Mucosa of stomach (tissue), 1 donor: ENCODE results near the gene OBP2B.

Experiments used
- H3K27me3 ChIP-seq: one replicate; pipeline ENCODE4 v1.7.0; 2013; ENCODE audit warnings: mild to moderate bottlenecking, low read length; ENCODE audit not compliant: control insufficient read depth, insufficient read depth
- H3K36me3 ChIP-seq: one replicate; pipeline ENCODE4 v1.7.0; 2013; ENCODE audit warnings: low read length; ENCODE audit not compliant: control insufficient read depth, insufficient read depth
- H3K4me1 ChIP-seq: one replicate; pipeline ENCODE4 v1.7.0; 2013; ENCODE audit warnings: mild to moderate bottlenecking, low read length; ENCODE audit not compliant: control insufficient read depth, insufficient read depth
- H3K4me3 ChIP-seq: one replicate; pipeline ENCODE4 v1.7.0; 2013; ENCODE audit warnings: low read length
- H3K9ac ChIP-seq: one replicate; pipeline ENCODE4 v1.7.0; 2013; ENCODE audit warnings: mild to moderate bottlenecking, low read length, moderate library complexity
- H3K9me3 ChIP-seq: one replicate; pipeline ENCODE4 v1.7.0; 2013; ENCODE audit warnings: mild to moderate bottlenecking, low read length, moderate library complexity; ENCODE audit not compliant: control insufficient read depth
- donor health status: Pancreatic carcinoma.

Gene OBP2B

GRCh38 chr9:133166392-133166791 lies 42.7 kb downstream of the OBP2B start:
- no peaks in the 10 kb centered on the region for H3K9me3 ChIP-seq
- no peak overlapping the region for H3K9ac ChIP-seq
- H3K27me3 ChIP-seq: peaks cover 10% of the 10 kb centered on the region
- peaks cover 13% of the 10 kb centered on the region for H3K4me1 ChIP-seq
- H3K36me3 ChIP-seq: no peaks in the 10 kb centered on the region
- H3K4me3 ChIP-seq: no peak overlapping the region

DNA sequence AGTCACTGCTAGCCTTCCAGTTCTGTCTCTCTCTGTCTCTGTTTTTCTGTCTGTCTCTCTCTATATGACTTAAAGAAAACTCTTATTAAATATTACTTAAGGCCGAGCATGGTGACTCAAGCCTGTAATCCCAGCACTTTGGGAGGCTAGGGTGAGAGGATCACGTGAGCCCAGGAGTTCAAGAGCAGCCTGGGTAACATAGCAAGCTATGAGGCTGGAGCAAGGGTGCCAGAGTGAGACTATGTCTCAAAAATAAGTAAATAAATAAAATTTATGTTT lies 43.7 kb downstream of the OBP2B start:
- Histone ChIP-seq H3K4me3 (no peak overlapping the region), H3K4me1 (peaks cover 13% of the 10 kb centered on the region), H3K36me3 (no peaks in the 10 kb centered on the region)

DNA sequence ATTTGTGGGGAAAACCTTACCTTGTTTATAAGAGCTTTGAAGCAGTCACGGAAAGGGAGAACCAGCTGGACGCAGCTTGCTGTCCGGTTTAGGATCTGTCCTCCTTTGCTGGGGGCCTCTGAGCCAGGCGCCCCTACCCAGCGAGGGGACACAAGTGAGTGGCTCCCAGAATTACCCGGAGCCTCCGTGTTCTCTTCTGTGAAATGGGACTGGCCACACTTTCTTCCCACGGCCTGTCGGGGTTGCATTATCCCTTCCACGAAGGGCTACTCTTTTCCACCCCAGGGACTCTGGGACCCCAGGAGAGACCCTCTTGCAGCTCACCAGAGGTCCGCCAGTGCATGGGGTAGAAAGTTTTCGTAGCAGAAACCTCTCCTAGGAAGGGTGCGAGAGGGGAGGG lies 44.9 kb downstream of the OBP2B start:
- Histone ChIP-seq H3K9ac (peak overlapping the region; percentile 71), H3K9me3 (no peaks in the 10 kb centered on the region), H3K36me3 (no peaks in the 10 kb centered on the region), H3K4me3 (no peak overlapping the region), H3K4me1 (peaks cover 13% of the 10 kb centered on the region), H3K27me3 (peaks cover 7% of the 10 kb centered on the region)

More for the DNA sequence above, 43.7 kb downstream of the OBP2B start:
- Histone ChIP-seq H3K9ac (no peak overlapping the region), H3K9me3 (no peaks in the 10 kb centered on the region), H3K27me3 (peaks cover 7% of the 10 kb centered on the region)

- peaks cover 13% of the 10 kb centered on the region for H3K4me1 ChIP-seq
- H3K4me3 ChIP-seq: peak within 1 kb of the TSS; percentile 22
- H3K27me3 ChIP-seq: peaks cover 7% of the 10 kb centered on the region
- H3K9ac ChIP-seq: peak within 1 kb of the TSS; percentile 71
- no peaks in the 10 kb centered on the region for H3K36me3 ChIP-seq
- no peaks in the 10 kb centered on the region for H3K9me3 ChIP-seq
Measured at GRCh38 chr9:133163504-133164172, 45.4 kb downstream of the OBP2B start, which contains the start of gene GBGT1. TSS of gene GBGT1 (minus strand) at chr9:133163914. CDS start at chr9:133162412, 1,502 bp downstream.

DNA sequence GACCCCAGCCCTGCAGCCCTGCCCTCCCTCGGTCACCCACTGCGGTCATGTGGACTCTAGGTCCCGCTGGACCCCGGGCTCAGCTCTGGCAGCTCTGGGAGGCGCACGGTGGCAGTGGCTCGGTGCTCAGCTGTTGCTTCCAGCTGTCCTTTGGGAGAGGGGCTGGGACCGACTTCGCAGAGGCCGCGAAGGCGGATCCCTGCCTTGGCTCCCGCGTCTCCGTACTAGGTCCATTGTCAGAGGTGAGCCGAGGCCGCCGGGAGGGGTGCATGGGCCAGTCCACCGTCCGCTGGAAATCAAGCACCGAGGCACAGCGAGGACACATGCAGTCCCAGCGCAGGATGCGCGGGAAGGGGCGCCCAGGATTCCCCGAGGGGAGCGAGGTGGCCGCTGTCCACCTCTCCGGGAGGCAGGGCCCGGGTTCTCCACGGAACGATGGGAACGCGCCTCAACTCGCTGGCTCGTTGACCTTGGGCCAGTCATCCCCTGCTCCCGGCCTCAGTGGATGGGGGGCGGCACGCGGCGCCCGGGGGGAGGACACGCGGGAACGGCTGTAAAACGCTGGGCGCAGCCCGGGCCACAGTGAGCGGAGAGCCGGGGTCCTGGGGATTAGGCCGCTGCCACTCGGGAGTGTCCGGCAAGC lies 46.1 kb downstream of the OBP2B start:
- H3K36me3 ChIP-seq: no peaks in the 10 kb centered on the region
- no peak overlapping the region for H3K4me3 ChIP-seq
- peak overlapping the region; percentile 71 for H3K9ac ChIP-seq
- H3K27me3 ChIP-seq: peaks cover 7% of the 10 kb centered on the region
- H3K4me1 ChIP-seq: peaks cover 13% of the 10 kb centered on the region
- H3K9me3 ChIP-seq: no peaks in the 10 kb centered on the region

DNA sequence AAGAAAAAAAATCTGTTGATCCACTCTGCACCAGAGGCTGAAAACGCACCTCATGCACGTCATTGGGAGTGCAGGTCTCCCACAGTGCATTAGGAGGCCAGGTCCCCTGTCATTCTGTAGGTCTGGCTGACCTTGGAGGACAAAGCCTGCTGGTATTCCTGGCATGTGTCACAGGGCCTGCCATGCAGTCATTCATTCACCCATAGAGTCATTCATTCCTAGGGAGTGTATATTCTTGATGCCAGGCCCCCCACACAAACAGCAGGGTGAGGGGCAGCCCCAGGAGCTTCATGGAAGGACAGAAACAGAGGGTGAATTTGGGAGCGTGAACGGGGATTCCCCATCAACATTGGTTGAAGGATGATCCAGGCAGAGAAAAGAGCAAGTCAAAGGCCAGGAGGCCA lies 47.5 kb downstream of the OBP2B start:
- no peak overlapping the region for H3K4me3 ChIP-seq
- H3K4me1 ChIP-seq: peaks cover 13% of the 10 kb centered on the region
- no peaks in the 10 kb centered on the region for H3K36me3 ChIP-seq
- H3K9ac ChIP-seq: no peak overlapping the region
- no peaks in the 10 kb centered on the region for H3K9me3 ChIP-seq
- peaks cover 7% of the 10 kb centered on the region for H3K27me3 ChIP-seq

DNA sequence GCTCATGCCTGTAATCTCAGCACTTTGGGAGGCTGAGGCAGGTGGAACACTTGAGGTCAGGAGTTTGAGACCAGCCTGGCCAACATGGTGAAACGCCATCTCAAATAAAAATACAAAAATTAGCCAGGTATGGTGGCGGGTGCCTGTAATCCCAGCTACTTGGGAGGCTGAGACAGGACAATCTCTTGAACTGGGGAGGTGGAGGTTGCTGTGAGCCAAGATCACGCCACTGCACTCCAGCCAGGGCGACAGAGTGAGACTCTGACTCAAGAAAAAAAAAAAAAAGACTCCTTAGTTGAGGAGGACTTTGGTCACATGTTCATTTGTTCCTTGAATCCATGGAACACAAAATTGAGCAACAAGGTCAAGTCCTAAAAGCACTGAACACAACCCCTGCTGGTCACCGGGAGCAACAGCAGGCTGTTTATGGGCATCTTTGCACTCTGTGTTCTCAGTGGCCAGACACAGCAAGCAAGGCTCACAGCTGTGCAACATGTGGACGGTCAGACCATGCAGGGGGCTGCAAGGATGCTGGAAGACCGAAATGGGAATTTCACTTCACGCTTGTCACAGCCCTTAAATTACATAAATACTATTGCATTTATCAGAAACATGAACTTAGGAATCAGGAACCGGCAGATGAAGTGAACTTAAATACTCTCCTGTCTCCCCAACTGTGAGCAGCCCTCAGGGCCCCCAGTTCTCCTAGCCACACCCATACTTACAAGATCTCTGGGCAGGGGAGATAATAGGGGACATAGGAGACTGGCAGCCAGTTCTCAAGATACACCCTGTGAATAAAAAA lies 48.1 kb downstream of the OBP2B start:
- no peaks in the 10 kb centered on the region for H3K36me3 ChIP-seq
- peaks cover 13% of the 10 kb centered on the region for H3K4me1 ChIP-seq
- peaks cover 7% of the 10 kb centered on the region for H3K27me3 ChIP-seq
- no peak overlapping the region for H3K4me3 ChIP-seq
- H3K9ac ChIP-seq: no peak overlapping the region
- no peaks in the 10 kb centered on the region for H3K9me3 ChIP-seq

- Histone ChIP-seq H3K4me1 (peaks cover 3% of the 10 kb centered on the region), H3K4me3 (no peak overlapping the region), H3K36me3 (no peaks in the 10 kb centered on the region), H3K27me3 (peaks cover 7% of the 10 kb centered on the region), H3K9ac (no peak overlapping the region), H3K9me3 (no peaks in the 10 kb centered on the region)
Measured at GRCh38 chr9:133158695-133159094, 50.4 kb downstream of the OBP2B start.
